ENCODE measurements around the gene CDX1. TPM values are rescaled to one million over a fixed set of nuclear protein-coding genes. Genes with fewer than 3 reads are reported as not detected.

CDX1 gene
- total RNA-seq, 2 donors from 2014 or later: not detected

DNA sequence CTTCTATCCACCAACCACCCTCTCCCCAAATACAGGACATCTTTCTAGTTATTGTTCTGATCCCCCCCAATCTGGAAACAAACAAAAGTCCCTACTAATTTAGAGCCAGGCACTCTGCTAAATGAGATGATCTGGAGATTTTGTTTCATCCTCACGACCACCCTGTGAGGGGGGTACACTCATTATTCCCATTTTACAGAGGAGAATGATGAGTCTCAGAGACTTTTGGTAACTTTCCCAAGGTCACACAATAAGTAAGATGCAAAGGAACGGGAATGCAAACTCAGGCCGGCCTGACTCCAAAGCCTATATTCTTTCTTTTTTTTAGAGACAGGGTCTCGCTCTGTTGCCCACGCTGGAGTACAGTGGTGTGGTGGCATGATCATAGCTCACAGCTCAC is 20.3 kb upstream of the CDX1 start:
- no peak overlapping the region for H3K27ac ChIP-seq (ENCODE audit: low read depth, low read length)
- TF ChIP-seq, protein P1, sequence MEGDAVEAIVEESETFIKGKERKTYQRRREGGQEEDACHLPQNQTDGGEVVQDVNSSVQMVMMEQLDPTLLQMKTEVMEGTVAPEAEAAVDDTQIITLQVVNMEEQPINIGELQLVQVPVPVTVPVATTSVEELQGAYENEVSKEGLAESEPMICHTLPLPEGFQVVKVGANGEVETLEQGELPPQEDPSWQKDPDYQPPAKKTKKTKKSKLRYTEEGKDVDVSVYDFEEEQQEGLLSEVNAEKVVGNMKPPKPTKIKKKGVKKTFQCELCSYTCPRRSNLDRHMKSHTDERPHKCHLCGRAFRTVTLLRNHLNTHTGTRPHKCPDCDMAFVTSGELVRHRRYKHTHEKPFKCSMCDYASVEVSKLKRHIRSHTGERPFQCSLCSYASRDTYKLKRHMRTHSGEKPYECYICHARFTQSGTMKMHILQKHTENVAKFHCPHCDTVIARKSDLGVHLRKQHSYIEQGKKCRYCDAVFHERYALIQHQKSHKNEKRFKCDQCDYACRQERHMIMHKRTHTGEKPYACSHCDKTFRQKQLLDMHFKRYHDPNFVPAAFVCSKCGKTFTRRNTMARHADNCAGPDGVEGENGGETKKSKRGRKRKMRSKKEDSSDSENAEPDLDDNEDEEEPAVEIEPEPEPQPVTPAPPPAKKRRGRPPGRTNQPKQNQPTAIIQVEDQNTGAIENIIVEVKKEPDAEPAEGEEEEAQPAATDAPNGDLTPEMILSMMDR (conservative IDR thresholded peaks at IDR 0.05): no peak
- H3K36me3 ChIP-seq (ENCODE audit: control insufficient read depth, insufficient read depth, low read length): no peaks in the 10 kb centered on the region
- H3K9me3 ChIP-seq (ENCODE audit: control insufficient read depth, low read length): no peaks in the 10 kb centered on the region
- Mint-ChIP-seq H3K27ac (no peak overlapping the region), H3K4me3 (no peak overlapping the region), H3K4me1 (peaks cover 39% of the 10 kb centered on the region), H3K27me3 (ENCODE audit: insufficient read depth) (peaks cover 12% of the 10 kb centered on the region), H3K36me3 (ENCODE audit: low read depth) (no peaks in the 10 kb centered on the region), H3K9me3 (no peaks in the 10 kb centered on the region)
- peaks cover 13% of the 10 kb centered on the region for H3K4me1 ChIP-seq (ENCODE audit: control insufficient read depth, insufficient read depth, low read length)
- H3K4me3 ChIP-seq (ENCODE audit: low read length): no peak overlapping the region
- H3K27me3 ChIP-seq (ENCODE audit: control insufficient read depth, insufficient read depth, low read length, poor library complexity, severe bottlenecking): no peaks in the 10 kb centered on the region
- 88 to 96% methylated on average over 5 of the region's 5 CpGs for WGBS, 2 experiments (ENCODE audit: insufficient coverage in 1 of 2, insufficient read length in 1 of 2)
- no peak for DNase-seq
- no peak overlapping the region for H3K9ac ChIP-seq (ENCODE audit: extremely low read depth, low read length, poor library complexity, severe bottlenecking)

DNA sequence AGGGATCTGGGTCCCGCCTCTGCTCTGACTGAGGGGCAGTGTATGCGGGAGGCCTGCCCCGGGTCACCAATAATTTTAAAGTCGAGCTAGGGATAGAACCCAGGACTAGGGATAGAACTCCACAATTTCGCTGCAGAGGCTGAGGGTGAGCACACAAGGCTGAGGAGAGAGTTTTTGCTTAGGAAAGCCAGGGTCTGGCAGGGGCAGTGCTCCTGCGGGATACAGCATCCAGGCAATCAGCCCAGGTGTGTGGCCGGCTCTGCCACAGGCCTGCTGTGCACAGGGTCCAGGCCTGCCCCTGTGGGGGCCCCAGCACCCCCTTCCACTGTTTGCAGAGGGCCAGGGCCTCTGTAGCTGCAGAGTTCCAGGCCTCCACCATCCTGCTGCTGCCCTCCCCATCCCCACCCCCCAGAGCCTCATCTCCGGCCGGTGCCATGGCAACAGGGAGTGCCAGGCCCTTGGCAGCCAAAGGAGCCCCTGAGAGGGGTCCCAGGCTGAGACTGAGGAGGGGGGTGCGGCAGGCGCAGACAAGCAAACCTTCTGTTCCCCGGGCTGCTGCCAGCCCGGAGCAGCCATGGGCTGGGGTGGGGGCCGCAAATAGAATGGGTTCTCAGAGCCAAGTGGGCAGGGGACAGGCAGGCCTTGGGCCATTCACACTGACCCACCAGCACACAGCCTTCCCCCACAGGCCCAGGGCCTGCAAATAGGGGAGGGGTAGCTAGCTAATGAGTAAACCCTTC is 19.5 kb upstream of the CDX1 start:
- Histone ChIP-seq H3K9ac (ENCODE audit: extremely low read depth, low read length, poor library complexity, severe bottlenecking) (no peak overlapping the region), H3K27me3 (ENCODE audit: control insufficient read depth, insufficient read depth, low read length, poor library complexity, severe bottlenecking) (no peaks in the 10 kb centered on the region), H3K4me3 (ENCODE audit: low read length) (no peak overlapping the region), H3K9me3 (ENCODE audit: control insufficient read depth, low read length) (no peaks in the 10 kb centered on the region), H3K4me1 (ENCODE audit: control insufficient read depth, insufficient read depth, low read length) (peaks cover 13% of the 10 kb centered on the region), H3K27ac (ENCODE audit: low read depth, low read length) (peak overlapping the region; percentile 24), H3K36me3 (ENCODE audit: control insufficient read depth, insufficient read depth, low read length) (no peaks in the 10 kb centered on the region)
- Mint-ChIP-seq H3K27ac (no peak overlapping the region), H3K27me3 (ENCODE audit: insufficient read depth) (peaks cover 12% of the 10 kb centered on the region), H3K9me3 (no peaks in the 10 kb centered on the region), H3K36me3 (ENCODE audit: low read depth) (no peaks in the 10 kb centered on the region), H3K4me3 (no peak overlapping the region), H3K4me1 (peaks cover 32% of the 10 kb centered on the region)
- TF ChIP-seq, protein P1 (conservative IDR thresholded peaks at IDR 0.05): no peak
- WGBS, 2 experiments (ENCODE audit: insufficient coverage in 1 of 2, insufficient read length in 1 of 2): 90% methylated on average over 14 of the region's 14 CpGs; no CpG with 5 or more reads in 1 of the 2 experiments
- no peak for DNase-seq

DNA sequence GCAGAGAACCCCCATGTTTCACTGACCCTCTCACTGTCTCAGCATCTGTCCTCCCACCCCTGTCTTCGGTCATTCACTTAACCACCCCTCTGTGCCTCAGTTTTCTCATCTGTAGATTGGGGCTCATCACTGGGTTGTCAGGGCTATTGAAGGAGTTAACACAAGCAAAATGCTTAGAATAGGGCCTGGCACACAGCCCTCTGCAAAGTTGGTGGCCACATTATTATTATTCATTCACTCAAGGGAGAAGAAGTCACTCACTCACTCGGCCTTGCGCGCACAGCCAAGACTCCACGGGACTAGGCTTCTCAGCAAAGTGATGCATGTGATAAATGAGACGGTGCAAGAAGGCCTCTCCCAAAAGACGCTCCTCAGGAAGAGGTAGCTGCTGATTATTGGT is 18.9 kb upstream of the CDX1 start:
- no peak for DNase-seq
- Histone ChIP-seq H3K36me3 (ENCODE audit: control insufficient read depth, insufficient read depth, low read length) (no peaks in the 10 kb centered on the region), H3K27ac (ENCODE audit: low read depth, low read length) (peak overlapping the region; percentile 24), H3K4me1 (ENCODE audit: control insufficient read depth, insufficient read depth, low read length) (peaks cover 13% of the 10 kb centered on the region), H3K4me3 (ENCODE audit: low read length) (no peak overlapping the region), H3K9ac (ENCODE audit: extremely low read depth, low read length, poor library complexity, severe bottlenecking) (no peak overlapping the region), H3K9me3 (ENCODE audit: control insufficient read depth, low read length) (no peaks in the 10 kb centered on the region), H3K27me3 (ENCODE audit: control insufficient read depth, insufficient read depth, low read length, poor library complexity, severe bottlenecking) (no peaks in the 10 kb centered on the region)
- Mint-ChIP-seq H3K4me1 (peaks cover 32% of the 10 kb centered on the region), H3K27me3 (ENCODE audit: insufficient read depth) (peaks cover 15% of the 10 kb centered on the region), H3K9me3 (no peaks in the 10 kb centered on the region), H3K27ac (no peak overlapping the region), H3K4me3 (no peak overlapping the region), H3K36me3 (ENCODE audit: low read depth) (no peaks in the 10 kb centered on the region)
- TF ChIP-seq, protein P1 (conservative IDR thresholded peaks at IDR 0.05): no peak
- 95 to 96% methylated on average over 6 to 7 of the region's 7 CpGs for WGBS, 2 experiments (ENCODE audit: insufficient coverage in 1 of 2, insufficient read length in 1 of 2)
